Heart left ventricle (tissue), 16 donors: ENCODE data around the gene NDUFV1. TPM values are rescaled to one million over a fixed set of nuclear protein-coding genes. Genes with fewer than 3 reads are reported as not detected.
A peak's percentile ranks its signal among the peaks of the same experiment; 100 is the strongest.

Experiments
- ATAC-seq, 4 donors: fragments of 200-7000 bp; cut with Tn5 transposase; one replicate each; pipeline ENCODE4 v1.9.1; 2020 to 2022; ENCODE audit warnings: moderate library complexity in 4 of 4, mild to moderate bottlenecking in 3 of 4, moderate number of reproducible peaks in 1 of 4
- DNase-seq, 5 donors: peaks; one replicate each; pipeline ENCODE4 v3.0.0-alpha.2; 2020
- H3K27ac ChIP-seq, 12 donors: fragments of 200-600 bp; sonication (generic) in 4 of 12; one replicate each; pipeline versions ENCODE4 v1.5.0 to v1.8.0; 2016 to 2022; ENCODE audit warnings: mild to moderate bottlenecking in 2 of 12
- H3K27me3 ChIP-seq, 9 donors: fragments of 200-600 bp; sonication (generic) in 2 of 9; one replicate each; pipeline versions ENCODE4 v1.5.1 to v1.8.0; 2016 to 2022; ENCODE audit warnings: mild to moderate bottlenecking in 3 of 9
- H3K36me3 ChIP-seq, 9 donors: fragments of 200-600 bp; sonication (generic) in 2 of 9; one replicate each; pipeline versions ENCODE4 v1.5.0 to v1.8.0; 2018 to 2022; ENCODE audit warnings: mild to moderate bottlenecking in 2 of 9
- H3K4me1 ChIP-seq, 12 donors: fragments of 200-600 bp; sonication (generic) in 4 of 12; one replicate each; pipeline versions ENCODE4 v1.5.0 to v1.8.0; 2016 to 2022; ENCODE audit warnings: mild to moderate bottlenecking in 3 of 12
- H3K4me3 ChIP-seq, 12 donors: fragments of 200-600 bp; sonication (generic) in 4 of 12; one replicate each; pipeline versions ENCODE4 v1.5.0 to v1.8.0; 2017 to 2022; ENCODE audit warnings: mild to moderate bottlenecking in 9 of 12, moderate library complexity in 4 of 12
- H3K9me3 ChIP-seq, 12 donors: fragments of 200-600 bp; sonication (generic) in 4 of 12; one replicate each; pipeline versions ENCODE4 v1.5.0 to v1.8.0; 2016 to 2022; ENCODE audit warnings: mild to moderate bottlenecking in 1 of 12
- CTCF ChIP-seq, 12 donors: fragments of 200-600 bp; sonication (generic) in 4 of 12; IDR thresholded peaks; one replicate each; pipeline versions ENCODE4 v1.5.0 to v1.8.0; 2018 to 2022; ENCODE audit warnings: antibody characterized with exemption in 12 of 12, mild to moderate bottlenecking in 5 of 12
- POLR2A ChIP-seq, 2 donors: fragments of 450-650 bp; IDR thresholded peaks; one replicate each; pipeline ENCODE4 v1.6.1; 2017; ENCODE audit warnings: antibody characterized with exemption in 2 of 2, mild to moderate bottlenecking in 2 of 2, moderate library complexity in 2 of 2
- WGBS, 4 donors: extraction: QIAGEN DNeasy Blood & Tissue Kit in 2 of 4; methylation state at CpG; one replicate each; pipeline versions ENCODE4 v1.1.5 to v1.1.7; 2013 to 2018; 5-methylcytosine and 5-hydroxymethylcytosine counted together
- intact Hi-C, 10 donors: fragments of 100-400 bp; cut with DNase I; formaldehyde crosslinking; loops; one replicate each; pipeline versions ENCODE4 v1.11.1 to v1.14.2; 2022
- polyA plus RNA-seq, 2 donors: library from polyadenylated mRNA; stranded (reverse); fragments of 200-250 nt; gene quantifications; one replicate each; pipeline ENCODE4 v1.2.3, GENCODE V29; 2013
- total RNA-seq, 9 donors: library from RNA; depleted of rRNA in 2 of 9; stranded (reverse); fragments of >200 nt in 2 of 9; fragmentation: NEBNext Ultra II Directional in 3 of 9; extraction: Animal tissue kit (Norgen Biotek cat#: 25700) in 3 of 9; gene quantifications; one replicate each; pipeline versions ENCODE4 v1.1.0 to v1.2.4, GENCODE V29; 2016 to 2023
- donor health status: ischemic (EF 13 %, LVEDD 7.1; RV severe dilation, severe dysfunction).
- donor health status: healthy with polysubstance abuse.
- donor health status: DM: no; HTN: yes; CAD: no.
- donor health status: DM: no; HTN: no; CAD: no.
- donor health status: ischemic (EF 25% LVEDD 6.9; RV normal size, moderate dysfunction).
- donor health status: ischemic (EF 25% LVEDD 5.7; RV mildly dilated, moderate dysfunction).
- donor health status: healthy.
- donor health status: DM: yes; HTN: yes; CAD: no.
- donor health status: ischemic (EF 35%, LVEDD 5.7; RV mildly dilated, moderate dysfunction).
- donor health status: nonischemic (EF 11% LVEDD 7.7; RV severe dilation, severe dysfunction).
- donor health status: DM: yes; HTN: yes; CAD: no.
- donor health status: PGD.
- donor health status: ischemic (EF 29% LVEDD 5.4; RV normal size, mild dysfunction).
- donor health status: nonischemic (EF 23%, LVEDD 6.1; RV moderate dilation, normal function).

NDUFV1 gene
- total and polyA plus RNA-seq, 11 donors = 340 to 897 (median 540) TPM

GRCh38 chr11:67577951-67578350, 28.8 kb upstream of the NDUFV1 start:
- Histone ChIP-seq H3K36me3 (no peaks in the 10 kb centered on the region), H3K27me3 (peaks cover 0 to 20% (median 0%) of the 10 kb centered on the region in 9 donors), H3K9me3 (no peaks in the 10 kb centered on the region), H3K4me3 (no peak overlapping the region), H3K27ac (no peak overlapping the region), H3K4me1 (peaks cover 0 to 21% (median under 1%) of the 10 kb centered on the region in 12 donors)
- DNase-seq (no peak), ATAC-seq (peak in 1 of 4 donors; percentile 11)
- TF ChIP-seq CTCF (IDR thresholded peaks at IDR 0.05) = no peak
- TF ChIP-seq POLR2A (IDR thresholded peaks at IDR 0.05) = no peak
- intact Hi-C loops = loop anchor here in 4 of 10 donors (2.0 to 10.0 kb wide), 4 partner anchors 77 to 87 kb away; partner anchors contain the start of gene ACY3 (in 1 of the 4)
- 42 to 83% (median 66%) methylated on average over 1 to 6 of the region's 6 CpGs for WGBS, 4 donors

- H3K36me3 ChIP-seq = peaks cover 0 to 19% (median 8%) of the 10 kb centered on the region in 9 donors
- no peak overlapping the region for H3K27ac ChIP-seq
- H3K4me3 ChIP-seq = no peak overlapping the region
- peaks cover 0 to 38% (median 12%) of the 10 kb centered on the region in 12 donors for H3K4me1 ChIP-seq
- 68 to 79% (median 72%) methylated on average over 11 of the region's 11 CpGs for WGBS, 4 donors
- H3K9me3 ChIP-seq = no peaks in the 10 kb centered on the region
- TF ChIP-seq POLR2A (IDR thresholded peaks at IDR 0.05) (no peak), CTCF (IDR thresholded peaks at IDR 0.05) (no peak)
- peaks cover 0 to 10% (median 0%) of the 10 kb centered on the region in 9 donors for H3K27me3 ChIP-seq
- ATAC-seq = no peak
- DNase-seq = no peak
- intact Hi-C loops = loop anchor here in 1 of 10 donors (5.0 kb wide), 1 partner anchor 74 kb away; the partner anchor contains the start of genes CDK2AP2 and PITPNM1
Observed at GRCh38 chr11:67581469-67581868, 25.3 kb upstream of the NDUFV1 start.

- TF ChIP-seq CTCF (IDR thresholded peaks at IDR 0.05) = no peak
- no peak for TF ChIP-seq POLR2A (IDR thresholded peaks at IDR 0.05)
- Histone ChIP-seq H3K36me3 (peaks cover 0 to 24% (median 11%) of the 10 kb centered on the region in 9 donors), H3K27ac (no peak overlapping the region), H3K4me3 (no peak overlapping the region), H3K9me3 (no peaks in the 10 kb centered on the region), H3K4me1 (peaks cover 0 to 43% (median 12%) of the 10 kb centered on the region in 12 donors), H3K27me3 (peaks cover 0 to 6% (median 0%) of the 10 kb centered on the region in 9 donors)
- intact Hi-C loops = loop anchor here in 2 of 10 donors (2.0 to 5.0 kb wide), 2 partner anchors 25 to 75 kb away; partner anchors contain the start of genes CDK2AP2 (in 1 of the 2), NDUFV1 (in 1 of the 2) and PITPNM1 (in 1 of the 2)
- no peak for DNase-seq
- 79 to 86% (median 85%) methylated on average over 4 of the region's 4 CpGs for WGBS, 4 donors
- ATAC-seq = no peak
Observed at GRCh38 chr11:67582011-67582410, 24.7 kb upstream of the NDUFV1 start.

- H3K27ac ChIP-seq = peak within 1 kb of the TSS; percentile 93 to 100 (median 99)
- intact Hi-C loops = loop anchor here in 4 of 10 donors (1.0 to 5.0 kb wide), 4 partner anchors 23 to 76 kb away; partner anchors contain the start of genes NDUFV1 (in 4 of the 4), CDK2AP2 (in 1 of the 4) and PITPNM1 (in 1 of the 4)
- TF ChIP-seq CTCF (IDR thresholded peaks at IDR 0.05) (peak; percentile 56 to 92 (median 86)), POLR2A (IDR thresholded peaks at IDR 0.05) (peak; percentile 78 to 97)
- H3K4me1 ChIP-seq = peaks cover 0 to 57% (median 12%) of the 10 kb centered on the region in 12 donors
- H3K4me3 ChIP-seq = peak within 1 kb of the TSS; percentile 49 to 97 (median 81)
- DNase-seq (peak; percentile 93 to 96 (median 95)), ATAC-seq (peak; percentile 92 to 97 (median 97))
- no peaks in the 10 kb centered on the region for H3K9me3 ChIP-seq
- 2 to 4% (median 3%) methylated on average over 28 to 81 of the region's 81 CpGs for WGBS, 4 donors
- H3K27me3 ChIP-seq = no peaks in the 10 kb centered on the region
- H3K36me3 ChIP-seq = peaks cover 0 to 39% (median 21%) of the 10 kb centered on the region in 9 donors
Observed at GRCh38 chr11:67583247-67584204, 23.2 kb upstream of the NDUFV1 start, which contains the start of gene GSTP1. Gene GSTP1 (plus strand): TSS chr11:67583812. CDS start chr11:67583844, 32 bp downstream.
